Endothelial cell of umbilical vein (primary cell): ENCODE results near the gene LRFN2. TPM values are rescaled to one million over a fixed set of nuclear protein-coding genes. Genes with fewer than 3 reads are reported as not detected.

Experiments
- BruUV-seq: library from RNA; stranded (reverse); fragments of 400-500 nt; replicated peaks from 2 replicates; lab custom pipeline; 2021; lab: Mats Ljungman, UMichigan
- CTCF ChIA-PET: fragments of 300-600, 350-600 bp; sonication (Branson Sonifier 250); formaldehyde crosslinking; loops from one replicate; lab custom pipeline; 2021; ENCODE audit warnings: antibody characterized with exemption, inconsistent platforms; lab: Charles Lee
- POLR2A ChIA-PET: fragments of 300-600, 350-600 bp; sonication (Branson Sonifier 250); formaldehyde crosslinking; loops from one replicate; lab custom pipeline; 2021; ENCODE audit warnings: antibody characterized with exemption, inconsistent platforms; lab: Charles Lee
- DNase-seq: peaks from one replicate; pipeline ENCODE4 v3.0.0-alpha.2; 2011; ENCODE audit warnings: low read depth, low spot score
- FAIRE-seq: peaks from 2 replicates; lab custom pipeline; 2011; peaks lifted over from hg19 to GRCh38; lab: Jason Lieb, UNC
- H2AFZ ChIP-seq: 2 replicates; pipeline ENCODE4 v1.6.0; 2012; ENCODE audit warnings: low read depth, low read length, control low read depth, inconsistent platforms
- H3K27ac ChIP-seq: 2 replicates; pipeline ENCODE4 v1.5.1; 2011; ENCODE audit warnings: low read depth, mild to moderate bottlenecking, control low read depth, low read length, moderate library complexity; ENCODE audit not compliant: insufficient read depth
- H3K27me3 ChIP-seq, 2 experiments: 2 replicates each; pipeline versions ENCODE4 v1.6.0 to v1.6.1; 2011; ENCODE audit warnings: low read length in 2 of 2, mixed read lengths in 1 of 2; ENCODE audit not compliant: control insufficient read depth in 2 of 2, insufficient read depth in 2 of 2
- H3K36me3 ChIP-seq, 2 experiments: 2 replicates in 1 of 2; 3 replicates in 1 of 2; pipeline ENCODE4 v1.5.1; 2011; ENCODE audit warnings: low read length in 2 of 2, mild to moderate bottlenecking in 1 of 2, moderate library complexity in 1 of 2; ENCODE audit not compliant: control insufficient read depth in 2 of 2, insufficient read depth in 2 of 2; ENCODE audit errors: extremely low read depth in 1 of 2
- H3K4me1 ChIP-seq: 3 replicates; pipeline ENCODE4 v1.5.1; 2011; ENCODE audit warnings: mild to moderate bottlenecking, low read length; ENCODE audit not compliant: control insufficient read depth, insufficient read depth; ENCODE audit errors: extremely low read depth
- H3K4me2 ChIP-seq: 2 replicates; pipeline ENCODE4 v1.6.1; 2011; ENCODE audit warnings: low read length, control low read depth, mixed read lengths; ENCODE audit not compliant: insufficient read depth
- H3K4me3 ChIP-seq, 3 experiments: fragments of 200-600 bp in 1 of 3; sonication (generic), shearing (Covaris generic) in 1 of 3; replicated peaks in 1 of 3; 2 replicates each; pipeline ENCODE4 v1.5.1; 2011 to 2016; ENCODE audit warnings: control low read depth in 3 of 3, low read length in 3 of 3, mild to moderate bottlenecking in 2 of 3, inconsistent platforms in 1 of 3, low read depth in 1 of 3, moderate library complexity in 1 of 3; ENCODE audit not compliant: insufficient read depth in 1 of 3
- H3K79me2 ChIP-seq: 2 replicates; pipeline ENCODE4 v1.6.0; 2012; ENCODE audit warnings: low read length, inconsistent platforms; ENCODE audit not compliant: control insufficient read depth, insufficient read depth
- H3K9ac ChIP-seq: replicated peaks from 2 replicates; pipeline ENCODE3; 2011; ENCODE audit warnings: low read length, control low read depth; ENCODE audit not compliant: insufficient read depth; ENCODE audit errors: extremely low read depth
- H3K9me1 ChIP-seq: replicated peaks from 3 replicates; pipeline ENCODE4 v1.6.0; 2011; ENCODE audit warnings: mild to moderate bottlenecking, low read length; ENCODE audit not compliant: control insufficient read depth, insufficient read depth; ENCODE audit errors: extremely low read depth
- H3K9me3 ChIP-seq: replicated peaks from 2 replicates; pipeline ENCODE4 v1.5.1; 2012; ENCODE audit warnings: low read length, inconsistent platforms; ENCODE audit not compliant: control insufficient read depth, insufficient read depth
- H4K20me1 ChIP-seq: replicated peaks from 2 replicates; pipeline ENCODE3; 2011; ENCODE audit warnings: mild to moderate bottlenecking, low read length; ENCODE audit not compliant: control insufficient read depth, insufficient read depth; ENCODE audit errors: extremely low read depth
- EZH2 ChIP-seq: IDR thresholded peaks from 2 replicates; pipeline ENCODE4 v1.6.1; 2012; ENCODE audit warnings: borderline replicate concordance, low read depth, mild to moderate bottlenecking, moderate library complexity, low read length, inconsistent platforms; ENCODE audit not compliant: severe bottlenecking
- JUN ChIP-seq: IDR thresholded peaks from 2 replicates; pipeline ENCODE4 v1.6.1; 2011; ENCODE audit warnings: borderline replicate concordance, low read depth; ENCODE audit not compliant: insufficient read length, insufficient read depth
- MYC ChIP-seq: IDR thresholded peaks from one replicate; pipeline ENCODE4 v1.6.1; 2011; ENCODE audit warnings: mild to moderate bottlenecking, low read depth, low read length
- POLR2A ChIP-seq: IDR thresholded peaks from 2 replicates; pipeline ENCODE4 v1.6.1; 2012; ENCODE audit warnings: low read depth, mild to moderate bottlenecking, control low read depth, low read length
- POLR2AphosphoS5 ChIP-seq: IDR thresholded peaks from 2 replicates; pipeline ENCODE4 v1.6.1; 2012; ENCODE audit warnings: low read depth, mild to moderate bottlenecking, control low read depth, low read length, moderate library complexity; ENCODE audit not compliant: insufficient read depth
- dilution Hi-C: fragments of 300-500 bp; cut with MboI; formaldehyde crosslinking; loops from one replicate; pipeline ENCODE4 v1.15.0; 2019; ENCODE audit warnings: low sequenced_read_pairs; ENCODE audit not compliant: extremely low pct_ligation_motif_present
- intact Hi-C: fragments of 100-400 bp; cut with micrococcal nuclease; formaldehyde crosslinking; loops from one replicate; pipeline ENCODE4 v1.10.0; 2022
- polyA plus RNA-seq, 4 experiments: library from polyadenylated mRNA; depleted of rRNA in 3 of 4; stranded (reverse) in 3 of 4; unstranded in 1 of 4; fragments of >200 nt; gene quantifications; 2 replicates each; pipeline versions ENCODE4 v1.2.1 to v1.2.3, GENCODE V29; 2011 to 2012; ENCODE audit warnings: missing spikeins in 1 of 4
- total RNA-seq: library from RNA; stranded (reverse); gene quantifications from 2 replicates; pipeline ENCODE4 v1.2.3, GENCODE V29; 2021
- TF ChIP-seq, protein P1 (sequence below): IDR thresholded peaks from 2 replicates; pipeline ENCODE4 v1.6.1; 2011; ENCODE audit not compliant: insufficient read depth, insufficient read length
- TF ChIP-seq, protein P2 (sequence below), 2 donors: IDR thresholded peaks; 1 replicate in 1 of 2; 2 replicates in 1 of 2; pipeline ENCODE4 v1.5.1; 2011; ENCODE audit warnings: low read length in 2 of 2, mild to moderate bottlenecking in 2 of 2, moderate library complexity in 2 of 2, control low read depth in 1 of 2, inconsistent platforms in 1 of 2, low read depth in 1 of 2; ENCODE audit not compliant: insufficient read depth in 1 of 2; ENCODE audit errors: extremely low read depth in 1 of 2

The LRFN2 gene
- total and polyA plus RNA-seq, 2 donors (not counting 3 experiments of a cell fraction or from before 2014, with no cell fraction given), result not detected

DNA sequence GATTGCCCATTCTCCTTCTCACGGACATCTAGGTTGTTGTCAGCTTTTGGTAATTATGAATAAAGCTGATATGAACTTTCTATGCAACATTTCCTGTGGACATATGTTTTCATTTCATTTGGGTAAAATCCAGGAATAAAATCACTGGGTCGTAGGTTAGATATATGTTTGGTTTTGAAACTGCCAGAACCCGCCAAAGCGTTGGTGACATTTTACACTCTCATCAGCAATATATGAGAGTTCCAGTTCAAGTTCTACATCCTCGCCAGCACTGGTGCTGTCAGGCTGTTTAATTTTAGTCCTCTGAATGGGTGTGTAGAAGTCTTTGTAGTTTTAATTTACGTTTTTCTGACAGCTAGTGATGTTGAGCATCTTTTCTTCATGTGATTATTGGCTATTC, 27.5 kb upstream of the LRFN2 start:
- no peak for DNase-seq
- H3K4me2 ChIP-seq, result no peak overlapping the region
- no peaks in the 10 kb centered on the region for H3K36me3 ChIP-seq
- H3K27ac ChIP-seq, result no peak overlapping the region
- H3K4me1 ChIP-seq, result no peaks in the 10 kb centered on the region
- dilution Hi-C loops, result no loop called here
- H3K79me2 ChIP-seq, result no peaks in the 10 kb centered on the region
- ChIA-PET POLR2A (no interaction called here), CTCF (no interaction called here)
- no peak for FAIRE-seq
- H4K20me1 ChIP-seq, result no peaks in the 10 kb centered on the region
- no peaks in the 10 kb centered on the region for H3K9me1 ChIP-seq
- no peaks in the 10 kb centered on the region for H3K27me3 ChIP-seq
- TF ChIP-seq POLR2A (no peak), JUN (no peak), EZH2 (no peak), POLR2AphosphoS5 (no peak), MYC (no peak)
- TF ChIP-seq, protein P1, sequence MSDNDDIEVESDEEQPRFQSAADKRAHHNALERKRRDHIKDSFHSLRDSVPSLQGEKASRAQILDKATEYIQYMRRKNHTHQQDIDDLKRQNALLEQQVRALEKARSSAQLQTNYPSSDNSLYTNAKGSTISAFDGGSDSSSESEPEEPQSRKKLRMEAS, result no peak
- TF ChIP-seq, protein P2, sequence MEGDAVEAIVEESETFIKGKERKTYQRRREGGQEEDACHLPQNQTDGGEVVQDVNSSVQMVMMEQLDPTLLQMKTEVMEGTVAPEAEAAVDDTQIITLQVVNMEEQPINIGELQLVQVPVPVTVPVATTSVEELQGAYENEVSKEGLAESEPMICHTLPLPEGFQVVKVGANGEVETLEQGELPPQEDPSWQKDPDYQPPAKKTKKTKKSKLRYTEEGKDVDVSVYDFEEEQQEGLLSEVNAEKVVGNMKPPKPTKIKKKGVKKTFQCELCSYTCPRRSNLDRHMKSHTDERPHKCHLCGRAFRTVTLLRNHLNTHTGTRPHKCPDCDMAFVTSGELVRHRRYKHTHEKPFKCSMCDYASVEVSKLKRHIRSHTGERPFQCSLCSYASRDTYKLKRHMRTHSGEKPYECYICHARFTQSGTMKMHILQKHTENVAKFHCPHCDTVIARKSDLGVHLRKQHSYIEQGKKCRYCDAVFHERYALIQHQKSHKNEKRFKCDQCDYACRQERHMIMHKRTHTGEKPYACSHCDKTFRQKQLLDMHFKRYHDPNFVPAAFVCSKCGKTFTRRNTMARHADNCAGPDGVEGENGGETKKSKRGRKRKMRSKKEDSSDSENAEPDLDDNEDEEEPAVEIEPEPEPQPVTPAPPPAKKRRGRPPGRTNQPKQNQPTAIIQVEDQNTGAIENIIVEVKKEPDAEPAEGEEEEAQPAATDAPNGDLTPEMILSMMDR (IDR thresholded peaks at IDR 0.05; ENCODE audit: extremely low read depth in 1 of 2, insufficient read depth in 1 of 2, low read depth in 1 of 2, low read length in 2 of 2), result no peak
- intact Hi-C loops, result no loop called here
- H2AFZ ChIP-seq, result no peak overlapping the region
- H3K9me3 ChIP-seq, result no peaks in the 10 kb centered on the region
- no TSS peak for BruUV-seq
- H3K4me3 ChIP-seq, result no peak overlapping the region
- no peak overlapping the region for H3K9ac ChIP-seq
